ENCODE results near the gene CREB1.
"Not testable (repeated sequence)": the region's sequence is repeated elsewhere in the genome, so short reads cannot be mapped to it uniquely, and the experiment has no call there.

The CREB1 gene

DNA sequence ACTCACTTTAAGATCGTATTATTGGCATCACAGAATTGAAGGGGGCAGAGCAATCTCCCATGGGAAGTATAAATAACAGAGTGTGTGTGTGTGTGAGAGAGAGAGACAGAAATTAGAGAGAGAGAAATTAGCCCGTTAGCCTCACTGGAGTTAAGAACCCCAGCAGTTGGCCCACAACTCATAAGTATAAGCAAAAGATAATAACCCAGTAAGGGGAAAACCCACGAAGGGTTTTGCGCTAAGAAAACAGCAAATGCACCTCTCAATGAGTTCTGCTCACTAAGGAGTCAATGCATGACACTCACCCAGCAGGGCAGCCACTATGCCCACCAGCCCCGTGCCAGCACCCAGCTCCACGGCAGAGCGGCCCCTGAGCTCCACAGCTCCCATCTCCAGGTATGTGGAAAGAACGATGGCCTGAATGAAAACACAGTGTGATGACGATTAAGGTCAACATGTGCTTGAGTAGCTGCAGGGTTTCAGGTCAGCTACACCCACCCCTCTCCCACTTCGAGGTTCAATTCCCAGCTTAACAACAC lies 91.8 kb downstream of the CREB1 start:
- no peak for DNase-seq

DNA sequence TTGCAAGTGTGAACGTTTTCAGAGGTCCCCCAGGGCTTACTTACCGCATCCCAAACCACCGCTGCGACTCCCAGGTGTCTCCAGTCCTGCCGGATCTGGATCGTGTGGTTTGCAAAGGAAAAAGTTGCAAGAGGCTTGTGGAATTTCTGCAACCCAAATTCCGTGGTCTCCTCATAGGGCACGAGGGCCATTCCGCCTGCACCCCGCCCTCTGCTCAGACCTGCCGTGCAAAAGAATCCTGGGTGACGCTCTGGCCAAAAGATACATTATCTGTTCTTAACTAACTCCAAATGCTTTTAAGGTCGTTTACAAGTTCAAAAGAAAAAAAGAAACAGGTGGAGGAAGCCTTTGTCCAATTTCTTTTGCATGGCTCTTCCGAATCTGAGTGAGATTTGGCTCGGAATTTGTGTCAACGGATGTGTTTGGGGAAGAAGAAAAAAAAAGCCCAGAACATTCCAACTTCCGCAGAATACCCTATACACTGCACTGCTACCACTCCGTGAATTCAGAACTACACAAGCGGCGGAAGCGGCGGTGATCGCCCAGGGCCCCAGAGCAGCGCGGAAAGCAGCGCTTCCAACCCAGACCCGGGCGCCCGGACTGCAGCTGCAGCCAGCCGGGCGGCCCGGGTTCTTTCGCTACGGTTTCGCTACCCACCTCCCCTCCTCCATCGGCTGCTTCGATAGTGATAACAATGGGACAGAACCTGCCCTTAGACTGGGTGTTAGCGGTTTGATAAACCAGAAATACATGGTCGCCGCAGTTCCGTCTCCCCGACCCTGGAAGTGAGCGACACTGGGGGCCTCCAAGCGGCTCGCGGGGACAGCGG lies 94.6 kb downstream of the CREB1 start:
- peak; percentile 68 to 74 for DNase-seq

- peak; percentile 94 for DNase-seq
Observed at GRCh38 chr2:207625014-207625907, 95.5 kb downstream of the CREB1 start, which contains the start of gene METTL21A. Gene METTL21A (minus strand): TSS chr2:207625394. CDS start chr2:207624375, 1,019 bp downstream.

DNA sequence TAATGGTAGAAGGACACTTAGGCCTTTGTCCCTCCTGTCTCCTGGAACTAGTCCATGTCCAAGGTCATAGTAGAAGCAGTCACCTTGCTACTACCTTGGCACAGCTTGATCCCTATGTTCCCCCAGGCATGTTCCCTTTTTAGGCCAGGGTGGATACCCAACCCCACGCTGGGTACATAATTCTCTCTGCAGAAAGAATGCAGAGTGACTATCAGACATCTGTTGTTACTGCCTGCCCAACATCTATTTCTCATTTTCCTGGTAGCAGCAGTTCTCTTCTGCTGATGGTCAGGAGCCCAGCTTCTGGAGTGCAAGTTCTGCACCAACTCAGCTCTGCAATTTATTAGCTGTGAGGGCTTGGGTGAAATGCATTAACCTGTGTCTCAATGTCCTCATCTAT lies 99.8 kb downstream of the CREB1 start:
- no peak for DNase-seq

DNA sequence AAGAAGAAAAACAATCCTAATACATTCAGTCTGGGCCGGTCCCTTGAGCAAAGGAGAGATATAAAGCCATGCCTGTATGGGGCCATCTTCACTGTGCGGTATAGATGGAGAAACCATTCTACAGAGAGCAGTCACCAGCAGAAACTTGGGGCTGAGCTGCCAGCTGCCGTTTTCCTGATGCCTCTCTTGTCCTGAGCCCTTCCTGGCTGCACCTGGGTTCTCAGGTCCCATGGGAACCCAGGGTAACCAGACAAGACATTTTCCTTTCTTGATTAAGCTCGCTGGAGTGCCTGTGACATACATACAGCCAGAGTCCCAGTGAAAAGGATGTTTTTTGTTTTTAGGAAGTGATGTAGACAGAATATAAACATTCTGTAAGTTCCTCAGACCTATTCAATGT lies 100.7 kb downstream of the CREB1 start:
- DNase-seq: no peak

- DNase-seq: peak in 1 of 2 donors; percentile 10
Observed at GRCh38 chr2:207632575-207633493, 103.1 kb downstream of the CREB1 start.

GRCh38 chr2:207633686-207634085 lies 103.9 kb downstream of the CREB1 start:
- no peak for DNase-seq

DNA sequence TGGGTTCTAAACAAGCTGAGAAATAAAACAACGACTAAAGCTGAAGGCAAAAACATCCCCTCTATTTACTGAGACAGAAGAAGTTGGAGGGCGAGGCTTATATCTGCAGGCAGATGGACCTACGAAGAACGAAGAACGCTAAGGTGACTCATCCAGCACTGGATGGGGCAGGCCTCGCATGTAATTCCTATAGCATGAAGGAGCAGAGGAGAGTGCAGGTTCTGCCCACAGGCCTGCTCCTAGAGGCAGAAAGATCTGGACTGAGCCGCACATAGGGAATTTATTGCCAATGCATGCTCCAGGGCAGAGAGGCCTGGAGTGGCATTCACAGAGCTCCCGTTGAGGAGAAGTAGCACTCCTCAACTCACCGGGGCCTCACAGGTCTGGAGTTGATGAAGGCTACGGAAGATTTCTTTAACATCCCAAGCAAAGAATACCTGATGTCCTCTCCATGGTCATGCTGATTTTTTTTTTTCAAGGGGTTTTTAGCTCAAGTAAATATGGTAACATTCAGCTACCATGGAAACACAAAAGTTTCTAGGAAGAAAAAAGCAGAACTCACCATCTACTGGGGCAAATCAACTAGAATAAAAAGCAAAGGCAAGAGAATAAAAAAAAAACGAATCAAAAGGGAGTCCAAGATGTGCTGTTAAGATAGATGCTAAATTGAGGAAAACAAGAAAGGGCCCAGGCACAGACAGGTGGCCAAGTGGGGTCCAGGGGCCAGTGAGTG lies 105.9 kb downstream of the CREB1 start:
- DNase-seq: no peak

DNA sequence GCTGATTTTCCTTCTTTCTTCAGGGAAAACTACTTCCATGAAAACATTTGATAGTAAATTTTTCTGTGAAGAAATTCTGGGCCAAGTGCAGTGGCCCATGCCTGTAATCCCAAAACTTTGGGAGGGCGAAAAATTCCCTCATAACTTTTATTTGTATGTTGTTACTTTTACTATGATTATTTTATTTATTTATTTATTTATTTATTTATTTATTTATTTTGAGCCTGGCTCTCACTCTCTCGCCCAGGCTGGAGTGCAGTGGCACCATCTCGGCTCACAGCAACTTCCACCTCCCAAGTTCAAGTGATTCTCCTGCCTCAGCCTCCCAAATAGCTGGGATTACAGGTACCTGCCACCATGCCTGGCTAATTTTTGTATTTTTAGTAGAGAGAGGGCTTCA lies 109.5 kb downstream of the CREB1 start:
- DNase-seq: not testable (repeated sequence)

- no peak for DNase-seq
Observed at GRCh38 chr2:207640160-207640559, 110.4 kb downstream of the CREB1 start.

DNA sequence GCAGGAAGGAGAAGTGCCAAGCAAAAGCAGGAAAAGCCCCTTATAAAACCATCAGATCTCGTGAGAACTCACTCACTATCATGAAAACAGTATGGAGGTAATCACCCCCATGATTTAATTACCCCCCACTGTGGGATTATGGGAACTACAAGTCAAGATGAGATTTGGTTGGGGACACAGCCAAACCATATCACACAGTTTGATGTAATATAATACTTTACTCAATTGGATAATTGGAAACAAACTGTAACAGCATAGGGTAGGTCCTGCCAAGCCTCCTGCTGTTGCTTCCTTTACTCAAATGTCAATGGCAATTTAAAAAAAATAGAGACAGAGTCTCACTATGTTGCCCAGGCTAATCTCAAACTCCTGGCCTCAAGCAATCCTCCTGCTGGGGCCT lies 110.9 kb downstream of the CREB1 start:
- no peak for DNase-seq

DNA sequence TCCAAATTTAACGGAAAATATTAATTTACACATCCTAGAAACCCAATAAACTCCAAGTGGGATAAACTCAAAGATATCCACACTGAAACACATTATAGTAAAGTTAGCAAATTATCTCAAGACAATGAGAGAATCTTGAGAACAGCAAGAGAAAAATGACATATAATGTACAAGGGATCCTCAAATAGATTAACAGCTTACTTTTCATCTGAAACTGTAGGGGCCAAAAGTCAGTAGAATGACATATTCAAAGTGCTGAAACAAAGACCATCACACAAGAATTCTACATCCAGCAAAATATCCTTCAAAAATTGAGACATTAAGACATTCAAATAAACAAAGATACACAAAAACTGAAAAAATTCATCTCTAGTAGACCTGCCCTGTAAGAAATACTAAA lies 114.1 kb downstream of the CREB1 start:
- DNase-seq: no peak

DNA sequence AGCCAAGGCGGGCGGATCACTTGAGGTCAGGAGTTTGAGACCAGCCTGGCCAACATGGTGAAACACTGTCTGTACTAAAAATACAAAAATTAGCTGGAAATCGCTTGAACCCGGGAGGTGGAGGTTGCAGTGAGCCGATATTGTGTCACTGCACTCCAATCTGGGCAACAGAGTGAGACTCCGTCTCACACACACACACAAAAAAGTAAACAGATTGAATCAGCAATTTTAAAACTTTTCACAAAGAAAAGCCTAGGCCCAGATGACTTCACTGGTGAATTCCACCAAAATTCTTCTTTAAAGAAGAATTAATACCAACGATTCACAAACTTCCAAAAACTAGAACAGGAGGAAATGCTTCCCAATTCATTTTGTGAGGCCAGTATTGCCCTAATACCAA lies 116.8 kb downstream of the CREB1 start:
- DNase-seq: not testable (repeated sequence)

All from stimulated activated CD4-positive, alpha-beta T cell treated with anti-CD3 and anti-CD28 coated beads, Interleukin-2, amount 100 ng/mL, for 24 hours (primary cell).